GM23338 (cell line): Measurements from ENCODE around the gene KCMF1.

Source experiments
- CREB1 ChIP-seq: fragments of 250-450 bp; sonication (Bioruptor Pico); IDR thresholded peaks from 2 replicates; pipeline ENCODE4 v1.5.0; 2020; ENCODE audit warnings: low read depth, mild to moderate bottlenecking, moderate library complexity
- EZH2 ChIP-seq: fragments of 200-600 bp; sonication (generic); IDR thresholded peaks from one replicate; pipeline ENCODE4 v1.8.0; 2017; ENCODE audit warnings: antibody characterized with exemption, mild to moderate bottlenecking, low read depth; ENCODE audit not compliant: unreplicated experiment
- EZH2phosphoT487 ChIP-seq: fragments of 200-600 bp; sonication (generic); IDR thresholded peaks from one replicate; pipeline ENCODE4 v1.8.1; 2018; ENCODE audit warnings: antibody characterized with exemption; ENCODE audit not compliant: unreplicated experiment
- POLR2AphosphoS5 ChIP-seq: IDR thresholded peaks from 2 replicates; pipeline ENCODE4 v1.6.1; 2016; ENCODE audit warnings: antibody characterized with exemption, low read depth
- TF ChIP-seq, protein P1 (sequence below), 2 experiments: fragments of 200-600 bp in 1 of 2; sonication (generic) in 1 of 2; conservative IDR thresholded peaks; 2 replicates each; pipeline versions ENCODE4 v1.5.1 to v1.6.1; 2016 to 2017; ENCODE audit warnings: antibody characterized with exemption in 2 of 2, low read depth in 2 of 2, mild to moderate bottlenecking in 2 of 2, moderate library complexity in 1 of 2

- TF ChIP-seq, protein P1, sequence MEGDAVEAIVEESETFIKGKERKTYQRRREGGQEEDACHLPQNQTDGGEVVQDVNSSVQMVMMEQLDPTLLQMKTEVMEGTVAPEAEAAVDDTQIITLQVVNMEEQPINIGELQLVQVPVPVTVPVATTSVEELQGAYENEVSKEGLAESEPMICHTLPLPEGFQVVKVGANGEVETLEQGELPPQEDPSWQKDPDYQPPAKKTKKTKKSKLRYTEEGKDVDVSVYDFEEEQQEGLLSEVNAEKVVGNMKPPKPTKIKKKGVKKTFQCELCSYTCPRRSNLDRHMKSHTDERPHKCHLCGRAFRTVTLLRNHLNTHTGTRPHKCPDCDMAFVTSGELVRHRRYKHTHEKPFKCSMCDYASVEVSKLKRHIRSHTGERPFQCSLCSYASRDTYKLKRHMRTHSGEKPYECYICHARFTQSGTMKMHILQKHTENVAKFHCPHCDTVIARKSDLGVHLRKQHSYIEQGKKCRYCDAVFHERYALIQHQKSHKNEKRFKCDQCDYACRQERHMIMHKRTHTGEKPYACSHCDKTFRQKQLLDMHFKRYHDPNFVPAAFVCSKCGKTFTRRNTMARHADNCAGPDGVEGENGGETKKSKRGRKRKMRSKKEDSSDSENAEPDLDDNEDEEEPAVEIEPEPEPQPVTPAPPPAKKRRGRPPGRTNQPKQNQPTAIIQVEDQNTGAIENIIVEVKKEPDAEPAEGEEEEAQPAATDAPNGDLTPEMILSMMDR (conservative IDR thresholded peaks at IDR 0.05; ENCODE audit: low read depth in 2 of 2): no peak
- TF ChIP-seq CREB1 (no peak), EZH2 (no peak), POLR2AphosphoS5 (no peak), EZH2phosphoT487 (no peak)
Measured at GRCh38 chr2:85008252-85008651, 37.3 kb downstream of the KCMF1 start.
